Activated CD4-positive, alpha-beta T cell treated with anti-CD3 and anti-CD28 coated beads, Interleukin-2, Interleukin-4, amounts not matched to agents 100 ng/mL and 50 ng/mL, durations not matched to agents 16 hours and 8 hours (primary cell): ENCODE measurements around the gene PTPRS.
A peak's percentile ranks its signal among the peaks of the same experiment; 100 is the strongest.

Experiments used
- DNase-seq: peaks from one replicate; pipeline ENCODE4 v3.0.0-alpha.2; 2020; ENCODE audit warnings: low spot score

PTPRS gene

GRCh38 chr19:5354403-5354802, 13.8 kb upstream of the PTPRS start:
- peak; percentile 17 for DNase-seq

DNA sequence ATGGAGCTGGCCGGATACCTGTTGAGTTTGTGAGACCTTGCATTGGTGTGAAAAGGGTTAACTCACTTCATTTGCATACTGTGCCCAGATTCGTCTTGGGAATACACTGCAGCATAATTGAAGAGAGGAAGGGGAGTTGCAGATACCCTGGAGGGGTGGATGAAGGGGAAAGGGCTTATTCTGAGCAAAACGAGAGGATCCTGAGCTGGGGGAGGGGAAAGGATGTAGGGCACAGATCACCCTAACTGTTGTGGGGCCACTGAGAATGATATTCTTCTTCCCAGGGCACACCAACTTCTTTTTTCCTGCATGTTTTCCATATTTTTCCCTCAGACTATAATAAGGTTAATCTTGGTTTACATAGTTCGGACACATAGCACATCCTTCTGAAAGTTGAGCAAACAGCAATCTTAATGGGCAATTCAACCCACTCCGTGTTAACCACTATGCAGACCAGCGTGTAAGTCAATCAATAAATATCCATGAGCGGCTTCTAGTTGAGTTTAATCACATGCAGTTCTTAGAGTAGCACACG, 11.7 kb upstream of the PTPRS start:
- no peak for DNase-seq

DNA sequence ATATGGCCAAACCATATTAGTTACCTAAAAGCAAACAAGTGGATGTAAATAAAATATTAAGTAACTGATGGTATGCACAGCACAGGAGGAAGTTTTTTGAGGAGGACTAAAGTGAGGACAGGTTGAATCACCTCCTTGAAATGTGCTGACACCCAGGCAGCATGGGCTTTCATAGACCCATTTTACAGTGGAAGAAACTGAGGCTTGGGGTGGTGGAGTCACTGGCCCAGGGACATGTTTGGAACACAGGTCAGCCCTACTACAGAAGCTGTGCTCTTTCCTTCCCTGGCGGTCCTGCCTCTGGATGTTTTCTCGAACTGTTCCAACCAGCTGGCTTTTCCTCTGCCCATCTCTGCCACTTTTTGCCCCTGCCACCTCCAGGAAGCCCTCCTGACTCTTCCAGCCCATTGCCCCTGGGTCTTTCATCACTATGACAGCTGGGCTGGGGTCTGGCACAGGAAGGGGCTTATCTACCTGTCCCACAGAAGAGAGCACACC, 11.2 kb upstream of the PTPRS start:
- DNase-seq: no peak

GRCh38 chr19:5349041-5349440, 8.4 kb upstream of the PTPRS start:
- no peak for DNase-seq

DNA sequence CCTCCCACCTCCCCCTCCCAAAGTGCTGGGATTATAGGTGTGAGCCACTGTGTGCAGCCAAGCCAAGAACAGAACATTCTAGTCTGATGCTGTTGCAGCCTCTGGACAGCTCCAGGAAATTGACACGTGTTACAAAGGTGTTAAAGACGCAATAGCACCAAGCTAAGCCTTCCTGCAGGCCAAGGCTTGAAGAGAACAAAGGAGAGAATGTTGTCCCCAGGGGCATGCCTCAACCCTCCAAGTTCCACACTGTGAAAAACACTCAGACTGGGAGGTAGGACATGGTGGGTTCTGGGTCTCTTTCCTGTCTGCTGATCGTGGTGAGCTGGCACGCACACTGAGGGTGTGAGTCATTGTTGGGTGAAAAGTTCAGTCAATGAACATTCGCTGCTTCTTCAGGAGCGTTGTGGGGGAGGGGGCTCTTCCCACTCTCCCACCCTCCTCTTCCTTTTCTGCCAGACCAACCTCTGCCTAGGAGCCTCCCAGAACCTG, 5.3 kb upstream of the PTPRS start:
- DNase-seq: no peak

GRCh38 chr19:5343848-5344247, 3.2 kb upstream of the PTPRS start:
- no peak for DNase-seq

DNA sequence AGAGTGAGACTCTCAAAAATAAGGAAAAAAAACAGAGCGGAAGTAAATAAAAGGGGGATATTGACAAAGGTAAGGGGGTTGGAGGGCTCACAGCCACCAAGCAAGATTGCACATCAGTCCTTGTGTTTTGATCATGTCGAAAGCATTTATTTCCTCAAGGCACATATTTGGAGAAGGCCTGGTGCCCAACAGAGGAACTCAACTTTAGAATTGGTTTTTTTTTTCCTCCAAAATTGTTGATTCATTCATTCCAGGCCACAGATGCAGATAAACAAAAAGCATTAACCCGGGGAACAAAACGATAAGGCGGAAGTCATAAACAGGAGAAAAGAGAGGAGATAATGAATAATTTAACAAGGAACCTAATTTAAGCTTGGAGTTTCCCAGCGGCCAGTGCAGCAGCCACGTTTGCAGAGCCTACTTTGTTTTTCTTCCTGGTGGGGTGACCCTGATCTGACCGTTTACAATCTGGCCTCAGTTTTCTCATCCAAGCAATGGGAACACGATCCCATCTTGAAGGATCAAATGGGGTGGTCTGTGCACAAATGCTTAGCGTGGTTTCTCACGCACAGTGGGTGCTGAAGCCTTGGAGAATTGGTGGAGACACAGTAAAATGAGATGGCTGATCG, 2.1 kb upstream of the PTPRS start:
- no peak for DNase-seq

- DNase-seq: no peak
Observed at GRCh38 chr19:5341981-5342380, 1.4 kb upstream of the PTPRS start.

GRCh38 chr19:5341448-5341820, 822 bp upstream of the PTPRS start:
- DNase-seq: no peak

- no peak for DNase-seq
Observed at GRCh38 chr19:5339950-5340636, 519 bp downstream of the PTPRS start.

DNA sequence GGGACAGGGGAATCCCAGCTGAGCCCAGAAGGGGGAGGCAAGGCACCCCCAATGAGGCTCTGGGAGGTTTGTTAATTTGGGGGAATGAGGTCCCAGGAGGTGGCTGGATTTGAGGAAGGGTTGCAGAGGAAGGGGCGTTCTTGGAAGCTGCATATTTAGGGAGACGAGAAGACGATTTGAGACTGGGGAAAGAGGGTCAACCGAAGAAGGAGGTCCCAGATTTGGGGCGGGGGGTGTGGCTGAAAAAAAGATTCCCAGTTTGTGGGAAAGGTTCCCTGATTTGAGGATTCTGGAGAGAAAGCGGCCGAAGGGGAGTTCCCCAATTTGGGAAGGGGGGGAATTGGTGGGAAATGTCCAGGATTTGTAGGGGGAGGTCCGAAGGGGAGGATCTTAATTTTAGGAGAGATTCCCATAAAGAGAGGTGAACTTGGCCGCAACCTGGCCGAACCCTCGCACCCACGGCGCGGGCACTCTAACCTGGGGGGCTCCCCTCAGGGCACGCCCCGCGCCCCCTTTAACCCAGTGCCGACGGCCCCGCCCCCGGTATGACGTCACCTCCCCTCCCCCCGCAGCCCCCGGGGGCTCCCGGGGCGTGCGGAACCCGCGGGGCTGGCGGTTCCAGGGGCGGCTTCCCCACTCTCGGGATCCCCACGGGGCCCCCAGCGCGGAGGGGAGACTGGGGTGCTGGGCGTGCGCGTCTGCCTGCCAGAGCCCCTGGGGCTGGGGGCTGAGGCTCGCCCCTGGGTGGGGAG, 1.2 kb downstream of the PTPRS start:
- DNase-seq: no peak

DNA sequence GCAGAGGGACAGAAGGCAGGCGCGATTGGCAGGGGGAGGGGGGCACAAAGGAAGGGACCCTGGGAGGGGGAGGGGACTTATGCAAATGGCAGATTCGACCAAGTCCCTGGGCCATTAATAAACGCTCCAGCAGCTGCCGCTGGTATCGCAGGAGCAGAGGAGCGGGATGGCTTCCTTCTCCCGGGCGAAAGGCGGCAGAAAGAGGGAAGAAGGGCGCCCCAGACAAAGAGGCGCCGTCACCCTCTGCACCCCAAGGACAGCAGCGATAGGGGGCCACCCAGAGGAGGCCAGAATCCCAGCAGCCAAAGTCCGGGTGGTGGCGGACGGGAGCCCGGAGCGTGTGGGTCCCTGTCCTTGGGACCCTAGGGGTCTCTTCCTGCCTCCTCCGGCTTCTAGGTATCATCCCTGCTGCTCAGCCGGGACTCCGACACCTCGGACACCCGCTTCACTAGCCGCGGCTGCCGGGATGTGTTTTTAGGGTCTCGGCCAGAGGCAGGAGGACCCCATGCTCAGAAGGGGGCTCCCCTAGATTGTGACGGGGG, 1.9 kb downstream of the PTPRS start:
- DNase-seq: no peak

DNA sequence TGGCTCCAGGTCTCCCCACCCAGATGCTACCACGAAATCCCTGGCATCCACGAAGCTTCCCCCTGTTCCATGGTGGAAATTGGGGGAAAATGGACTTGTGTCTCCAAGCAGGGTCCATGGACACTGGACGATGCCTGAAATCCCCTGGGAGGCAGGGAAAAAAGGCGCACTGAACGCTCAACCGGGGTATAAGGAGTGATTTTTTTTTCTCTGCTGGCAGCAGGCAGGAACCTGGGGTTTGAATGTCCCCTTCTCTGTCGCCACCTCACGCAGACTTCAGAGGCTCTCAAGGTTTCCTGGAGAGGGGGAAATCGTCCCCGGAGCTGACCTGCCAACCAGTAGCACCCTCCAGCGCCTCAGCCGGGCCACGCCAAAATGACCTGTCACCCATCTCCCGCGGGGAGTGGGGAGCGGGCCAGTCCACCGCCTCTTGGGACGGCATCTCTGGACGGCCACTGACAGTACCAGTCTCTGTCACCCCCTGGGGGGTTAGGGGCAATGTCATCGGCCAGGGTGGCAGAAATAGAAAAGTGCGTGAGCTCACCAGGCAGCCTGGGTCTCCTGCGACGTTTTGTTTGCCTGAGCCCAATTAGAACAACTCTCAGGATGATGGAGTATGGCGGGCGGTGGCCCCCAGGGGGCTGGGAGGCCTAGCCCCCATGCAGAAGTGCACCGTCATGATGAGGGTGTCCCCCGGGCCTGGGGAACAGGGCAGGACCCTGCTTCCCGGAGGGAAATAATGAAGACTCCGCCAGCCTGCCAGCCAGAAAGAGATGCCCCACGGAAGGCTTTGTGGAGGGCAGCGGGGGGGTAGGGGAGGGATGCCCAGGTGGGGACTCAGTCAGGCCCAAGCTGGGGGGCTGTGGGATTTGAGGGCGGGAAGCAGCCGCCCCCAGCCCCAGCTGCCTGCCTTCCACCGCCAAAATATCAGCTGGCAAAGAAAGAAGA, 2.6 kb downstream of the PTPRS start:
- no peak for DNase-seq

DNA sequence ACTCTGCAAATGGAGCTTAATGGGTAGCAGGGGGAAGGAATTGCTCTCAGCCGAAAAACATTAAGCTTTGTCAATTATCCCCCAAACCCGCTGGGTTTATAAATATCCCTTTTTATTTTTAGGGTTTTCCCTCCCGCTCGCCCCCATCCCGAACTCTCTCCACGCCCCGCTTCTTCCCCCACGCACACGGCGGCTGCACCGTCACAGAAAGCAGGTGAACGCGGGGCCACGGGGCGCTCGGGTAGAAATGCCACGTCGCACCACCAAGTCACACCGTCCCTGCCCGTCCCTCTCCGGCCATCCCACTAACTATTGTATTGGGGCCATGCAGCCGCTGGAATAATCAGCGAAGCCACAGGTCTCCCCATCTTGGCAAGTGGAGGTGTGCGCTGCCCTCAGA, 3.5 kb downstream of the PTPRS start:
- no peak for DNase-seq

DNA sequence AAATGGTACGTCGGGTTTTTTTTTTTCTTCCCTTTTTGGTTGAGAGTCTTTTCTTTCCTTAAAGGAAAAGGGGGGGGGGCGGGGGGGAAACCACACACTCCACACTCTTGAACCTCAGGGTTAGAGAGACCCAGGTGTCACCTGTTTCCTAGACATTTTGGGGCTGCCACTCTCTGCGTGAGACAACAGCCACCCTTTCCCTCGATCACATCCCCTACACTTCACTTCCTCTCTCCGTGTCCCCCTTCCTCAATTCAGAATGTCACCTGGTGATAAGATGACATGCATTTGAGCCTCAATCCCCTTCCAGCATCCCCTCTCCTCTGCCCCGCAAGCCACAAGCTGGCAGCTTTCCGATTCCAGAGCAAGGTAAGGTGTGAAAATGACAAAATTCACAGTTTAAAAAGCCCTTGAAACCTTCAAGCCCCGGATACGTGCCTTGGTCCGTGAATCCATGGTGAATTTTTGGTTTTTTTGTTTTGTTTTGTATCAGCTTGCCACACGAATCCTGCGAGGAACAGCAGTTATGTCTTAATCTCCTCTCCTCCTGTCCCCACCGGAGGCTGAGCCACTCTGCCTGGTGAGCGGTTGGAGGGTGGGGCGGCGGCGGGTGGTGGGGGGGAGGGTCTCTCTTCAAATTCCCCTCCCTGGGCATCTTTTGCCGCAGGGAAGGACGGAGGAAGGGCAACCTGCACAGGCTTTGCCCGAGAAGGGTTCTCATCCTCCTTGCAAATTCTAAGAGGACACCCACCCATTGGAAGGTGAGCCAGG, 4.2 kb downstream of the PTPRS start:
- DNase-seq: no peak

GRCh38 chr19:5335593-5335992, 5.0 kb downstream of the PTPRS start:
- DNase-seq: no peak

DNA sequence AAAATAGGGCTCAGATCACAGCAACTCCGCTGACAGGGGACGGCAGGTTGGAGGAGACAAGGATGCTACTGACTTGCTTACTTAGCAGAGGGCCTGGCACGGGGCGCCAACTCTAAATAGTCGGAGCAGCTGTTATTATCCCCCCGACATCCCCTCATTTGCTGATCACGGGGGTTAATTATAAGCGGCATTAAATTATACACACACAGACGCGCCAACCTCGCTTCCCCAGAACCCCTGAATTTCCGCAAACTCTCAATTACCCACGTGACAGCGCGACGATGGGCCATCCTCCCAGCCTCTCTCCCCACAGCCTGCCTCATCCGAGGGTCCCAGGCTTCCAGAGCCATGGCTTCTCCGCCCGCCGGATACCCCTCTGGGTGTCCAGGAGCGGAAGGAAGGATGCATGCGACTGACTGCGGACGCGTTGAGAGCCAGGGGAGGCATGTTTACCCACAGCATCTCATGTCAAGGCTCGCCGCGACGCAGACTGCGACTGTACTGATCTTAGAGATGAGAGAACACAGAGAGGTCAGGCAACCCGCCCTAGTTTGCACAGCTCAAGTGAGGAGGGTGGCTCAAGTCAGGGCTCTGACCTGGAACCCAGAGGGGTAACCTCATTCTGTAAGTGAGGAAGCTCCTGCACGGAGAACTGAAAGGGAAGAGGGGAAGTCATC, 5.7 kb downstream of the PTPRS start:
- no peak for DNase-seq

DNA sequence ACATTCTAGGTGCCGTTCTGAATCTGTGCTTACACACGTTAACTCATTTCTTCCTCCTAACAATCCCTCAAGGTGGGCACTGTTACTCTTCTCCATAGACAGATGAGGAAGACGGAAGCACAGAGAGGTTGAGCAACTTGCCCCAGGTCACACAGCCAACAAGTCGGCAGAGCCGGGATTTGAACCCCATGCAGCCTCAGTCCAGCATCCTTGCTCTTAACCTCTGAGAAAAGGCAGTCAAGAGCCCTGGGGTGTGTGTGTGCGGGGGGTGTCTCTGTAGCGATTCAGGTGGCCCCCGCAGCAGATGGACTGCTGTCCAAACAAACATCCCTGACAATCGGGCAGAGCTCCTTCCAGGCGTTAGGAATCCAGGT, 6.3 kb downstream of the PTPRS start:
- DNase-seq: no peak

DNA sequence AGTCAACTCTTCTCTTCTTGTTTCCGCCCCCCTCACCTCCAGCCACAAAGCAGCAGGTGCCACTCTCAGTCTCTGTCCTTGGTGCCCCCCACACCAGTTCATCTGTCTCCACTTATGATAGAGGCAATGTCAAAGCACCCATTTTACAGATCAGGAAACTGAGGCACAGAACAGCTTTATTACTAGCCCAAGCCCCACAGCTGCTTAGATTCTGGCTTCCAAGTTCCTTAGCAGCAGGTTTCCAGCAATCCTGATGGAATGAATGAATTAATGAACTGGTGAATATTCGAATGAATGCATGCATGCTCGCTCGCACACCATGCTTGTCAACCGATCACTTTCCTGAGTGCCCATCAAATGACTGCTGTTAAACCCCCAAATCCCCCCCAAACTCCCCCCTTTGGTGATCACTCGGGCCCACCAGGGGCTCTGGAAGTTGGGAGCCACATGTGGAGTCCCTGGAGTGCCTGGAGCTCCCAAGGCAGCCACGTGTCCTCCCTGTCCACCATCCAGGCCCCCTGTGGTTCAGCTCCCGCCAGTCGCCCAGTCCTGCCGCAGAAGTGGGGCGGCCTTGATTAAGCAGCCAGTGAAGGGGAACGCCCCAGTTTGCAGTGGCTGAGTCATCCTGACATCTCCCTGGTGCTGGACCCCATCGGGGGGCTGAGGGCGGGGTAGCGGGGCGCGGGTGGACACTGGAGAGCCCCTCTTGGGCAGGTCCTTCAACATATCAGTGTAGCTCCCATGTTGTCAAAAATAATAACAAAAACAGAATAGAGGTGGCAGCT, 6.8 kb downstream of the PTPRS start:
- no peak for DNase-seq
